ENCODE data around the gene EMILIN2.

Gene EMILIN2

GRCh38 chr18:2960983-2961696 is 114.3 kb downstream of the EMILIN2 start:
- DNase-seq = no peak

- no peak for DNase-seq
Measured at GRCh38 chr18:2961821-2962220, 115.0 kb downstream of the EMILIN2 start.

- no peak for DNase-seq
Measured at GRCh38 chr18:2963048-2963447, 116.2 kb downstream of the EMILIN2 start.

GRCh38 chr18:2964361-2965010 is 117.7 kb downstream of the EMILIN2 start:
- DNase-seq = no peak
